ENCODE measurements around the gene GALE.
"Not testable (repeated sequence)": the region's sequence is repeated elsewhere in the genome, so short reads cannot be mapped to it uniquely, and the experiment has no call there.

The GALE gene

DNA sequence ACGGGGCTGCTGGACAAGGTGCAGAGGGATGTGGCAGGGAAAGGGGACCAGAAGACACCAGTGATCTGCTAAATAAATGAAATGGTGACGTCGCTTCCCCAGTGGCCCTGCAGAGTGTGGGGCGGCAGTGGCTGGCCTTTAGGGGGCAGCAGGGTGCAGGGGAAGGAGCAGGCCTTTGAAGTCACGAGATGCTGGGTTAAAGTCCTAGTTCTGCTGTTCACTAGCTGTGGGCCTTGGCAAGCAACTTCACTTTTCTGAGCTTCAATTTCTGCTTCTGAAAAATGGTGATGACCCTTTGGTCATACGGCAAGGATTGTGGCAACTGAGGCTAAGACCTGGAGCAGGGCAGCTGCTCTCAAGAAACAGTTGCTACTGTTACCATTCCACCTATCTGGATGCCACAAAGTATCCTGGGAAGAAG is 9.2 kb upstream of the GALE start:
- DNase-seq (ENCODE audit: low read depth), result peak; percentile 79

DNA sequence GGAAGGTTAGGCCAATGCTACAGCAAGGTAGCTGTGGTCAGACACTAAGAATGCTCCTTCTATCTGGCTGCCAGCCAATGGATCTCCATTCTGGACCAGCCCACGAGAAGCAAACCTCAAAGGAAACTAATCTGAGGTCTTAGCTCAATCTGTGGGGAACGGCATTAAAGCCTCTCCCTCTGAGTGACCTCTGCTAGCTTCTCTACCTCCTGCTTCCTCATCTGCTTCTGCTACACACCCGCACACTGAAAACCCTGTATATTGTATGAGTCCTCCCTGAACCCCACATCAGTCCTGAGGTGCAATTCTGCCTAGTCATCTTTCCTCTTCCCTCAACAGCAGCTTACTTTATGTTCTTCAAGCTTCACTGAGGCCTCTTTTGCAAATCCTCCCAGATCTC is 6.9 kb upstream of the GALE start:
- DNase-seq (ENCODE audit: low read depth), result no peak

DNA sequence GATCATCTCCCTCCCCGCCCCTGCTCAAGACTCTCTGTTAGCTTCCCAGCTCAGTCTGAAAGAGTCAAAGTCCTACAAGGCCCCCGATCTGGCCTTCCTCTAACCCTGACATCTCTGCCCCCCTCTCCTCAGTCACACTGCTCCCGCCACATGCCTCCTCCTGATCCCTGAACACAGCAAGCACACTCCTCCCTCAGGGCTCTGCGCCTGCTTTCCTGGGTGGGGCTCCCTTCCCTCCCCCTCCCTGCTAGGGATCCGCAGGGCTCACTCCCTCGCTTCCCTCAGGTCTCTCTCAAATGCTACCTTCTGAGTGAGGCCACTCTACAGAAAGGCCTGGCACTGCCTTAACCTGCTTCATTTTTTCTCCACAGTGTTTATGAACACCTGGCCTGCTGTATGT is 5.7 kb upstream of the GALE start:
- no peak for DNase-seq (ENCODE audit: low read depth)

DNA sequence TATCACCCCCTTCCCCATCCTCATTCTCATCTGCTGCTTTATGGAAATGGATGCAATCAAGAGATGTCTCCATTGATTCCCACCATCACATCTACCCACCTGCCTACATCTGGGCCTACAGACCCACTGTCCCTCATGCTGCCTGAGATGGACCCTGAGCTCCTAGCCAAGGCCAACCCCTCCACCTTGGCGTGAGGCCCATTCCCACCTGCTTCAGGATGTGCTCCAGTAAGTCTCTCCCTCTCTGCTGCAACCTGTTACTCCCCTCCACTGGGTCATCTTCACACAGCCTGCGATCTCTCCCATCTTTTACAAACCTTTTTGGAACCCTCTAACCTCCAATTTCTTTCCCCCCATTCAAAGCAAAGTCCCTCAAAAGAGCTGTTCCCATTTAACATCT is 4.5 kb upstream of the GALE start:
- no peak for DNase-seq (ENCODE audit: low read depth)

DNA sequence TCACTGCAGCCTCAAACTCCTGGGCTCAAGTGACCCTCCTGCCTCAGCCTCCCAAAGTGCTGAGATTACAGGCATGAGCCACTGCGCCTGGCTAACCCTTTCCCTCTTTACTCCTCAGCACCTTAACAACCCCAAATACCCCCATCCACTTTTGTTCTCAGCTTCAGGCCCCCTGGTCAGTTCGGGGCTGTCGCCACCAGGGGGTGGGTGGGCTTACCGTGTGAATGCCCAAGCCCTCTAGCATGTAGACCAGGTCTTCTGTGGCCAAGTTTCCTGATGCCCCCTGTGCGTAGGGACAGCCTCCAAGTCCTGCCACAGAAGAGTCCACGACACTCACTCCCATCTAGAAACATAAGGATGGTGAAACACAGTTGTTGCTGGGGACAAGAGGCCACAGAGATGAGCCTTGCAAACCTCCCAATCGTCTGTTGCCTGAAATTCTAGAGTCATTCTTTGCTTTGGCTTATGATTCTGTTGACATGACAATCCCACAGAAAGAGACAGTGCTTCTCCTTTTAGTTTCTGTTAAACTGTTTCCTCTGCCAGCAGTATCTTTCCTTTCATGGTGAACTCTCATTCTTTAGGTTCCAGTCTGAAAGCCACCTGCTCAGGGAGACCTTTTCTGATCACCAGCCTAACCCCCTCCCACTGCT is 3.8 kb upstream of the GALE start:
- DNase-seq (ENCODE audit: low read depth), result no peak

DNA sequence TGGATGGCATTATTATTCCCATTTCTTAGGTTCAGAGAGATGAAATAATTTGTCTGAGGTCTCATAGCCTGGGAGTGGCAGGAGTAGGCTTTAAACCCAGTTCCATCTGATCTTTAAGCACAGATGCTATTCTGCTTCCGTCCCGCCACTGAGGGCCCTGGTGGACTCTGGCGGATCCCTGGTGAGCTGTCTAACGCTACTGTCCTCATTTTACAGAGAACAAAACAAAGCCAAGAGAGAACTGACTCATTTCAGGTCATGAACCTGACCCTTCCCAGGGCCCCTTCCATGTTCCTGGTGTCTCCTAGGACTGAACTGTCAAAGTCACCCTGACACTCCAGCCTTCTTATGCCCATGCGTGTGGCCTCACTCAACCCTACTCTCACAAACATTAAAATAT is 3.1 kb upstream of the GALE start:
- no peak for DNase-seq (ENCODE audit: low read depth)

DNA sequence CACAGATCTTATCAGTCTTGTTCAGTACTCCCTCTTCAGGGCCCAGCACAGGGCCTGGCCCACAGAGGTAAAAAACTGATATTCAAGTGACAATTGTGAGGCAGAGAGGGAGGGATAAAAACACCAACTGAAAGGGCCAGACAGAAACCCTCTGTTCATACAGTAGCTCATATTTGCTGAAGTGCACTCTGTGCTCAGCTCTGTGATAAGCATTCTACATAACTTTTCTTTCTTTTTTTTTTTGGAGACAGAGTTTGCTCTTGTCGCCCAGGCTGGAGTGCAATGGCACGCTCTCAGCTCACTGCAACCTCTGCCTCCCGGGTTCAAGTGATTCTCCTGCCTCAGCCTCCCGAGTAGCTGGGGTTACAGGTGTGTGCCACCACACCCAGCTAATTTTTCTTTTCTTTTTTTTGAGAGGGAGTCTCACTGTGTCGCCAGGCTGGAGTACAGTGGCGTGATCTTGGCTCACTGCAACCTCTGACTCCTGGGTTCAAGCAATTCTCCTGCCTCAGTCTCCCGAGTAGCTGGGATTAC is 2.3 kb upstream of the GALE start:
- DNase-seq (ENCODE audit: low read depth), result not testable (repeated sequence)

DNA sequence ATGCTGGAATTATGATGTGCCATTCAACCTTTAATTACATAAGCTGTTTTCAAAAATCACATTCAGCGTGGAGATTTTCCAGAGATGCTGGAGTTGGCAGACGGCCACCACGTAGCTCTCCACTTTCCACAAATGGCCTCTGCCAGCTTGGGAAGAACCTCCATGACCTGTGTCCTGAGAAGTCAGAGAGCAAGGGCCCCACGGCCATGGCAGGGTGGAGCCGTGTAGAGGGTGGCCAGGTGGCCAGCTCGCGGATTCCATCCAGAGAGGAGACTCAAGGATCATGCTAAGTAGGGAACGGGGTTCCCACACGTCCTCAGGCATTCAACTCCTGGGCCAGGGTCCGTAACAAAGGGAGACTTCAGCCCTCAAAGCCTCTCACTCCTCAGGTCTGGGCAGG is 1.3 kb upstream of the GALE start:
- DNase-seq (ENCODE audit: low read depth), result no peak

DNA sequence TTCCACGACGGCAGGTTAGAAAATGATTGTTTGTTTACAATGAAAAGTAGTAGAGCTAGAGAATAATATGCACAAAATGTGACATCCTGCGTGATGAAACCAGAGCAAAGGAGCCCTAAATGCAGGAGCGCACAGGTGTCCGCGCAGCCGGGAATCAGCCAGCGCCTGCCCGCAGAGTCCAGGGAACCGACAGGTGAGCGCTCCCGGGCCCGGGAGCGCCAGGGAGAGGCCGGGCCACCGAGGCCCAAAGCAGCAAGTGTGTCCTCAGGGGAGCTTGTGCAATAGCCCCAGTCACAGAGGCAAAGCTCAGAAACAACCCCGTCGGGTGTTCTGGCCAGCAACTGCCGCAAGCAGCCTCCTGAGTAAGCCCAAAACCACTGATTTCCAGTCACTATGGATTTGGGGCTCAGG is 789 bp upstream of the GALE start:
- no peak for DNase-seq (ENCODE audit: low read depth)

DNA sequence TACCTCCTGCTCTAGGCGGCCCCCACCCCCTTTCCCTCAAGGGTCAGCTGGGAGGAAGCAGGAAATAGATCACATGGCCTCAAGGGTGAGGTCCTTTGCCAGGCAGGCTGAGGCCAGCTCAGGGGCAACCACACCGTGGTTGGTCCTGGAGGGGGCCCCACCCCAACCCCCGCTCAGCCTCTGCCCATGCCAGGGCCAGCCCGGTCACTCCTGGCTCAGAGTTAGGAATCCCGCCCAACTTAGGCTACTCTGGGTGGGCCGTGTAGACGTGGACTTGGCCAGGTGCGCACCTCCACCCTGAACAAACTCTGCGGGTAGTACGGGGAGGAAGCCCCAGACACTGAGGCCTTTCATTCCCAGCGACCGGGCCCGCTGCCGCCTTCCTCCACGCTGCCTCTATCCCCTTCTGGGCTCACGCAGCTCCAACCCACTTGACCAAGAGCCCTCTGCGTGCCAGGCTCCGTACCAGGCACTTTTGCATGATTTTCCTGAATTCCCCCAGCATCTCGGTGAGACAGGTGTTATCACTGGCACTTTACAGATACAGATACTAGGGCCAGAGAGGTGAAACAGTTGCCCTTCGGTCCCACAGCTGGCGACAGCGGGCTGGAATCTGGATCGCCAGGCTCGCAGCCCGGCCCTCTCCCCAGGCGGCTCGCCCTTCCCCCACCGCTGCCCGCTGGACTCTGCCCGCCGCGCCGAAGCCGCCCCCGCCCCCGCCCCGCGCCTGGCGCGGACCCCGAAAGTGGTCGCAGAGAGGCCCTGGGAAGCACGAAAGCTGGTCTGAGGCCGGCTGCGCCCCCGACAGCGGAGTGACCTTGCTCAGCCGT is 769 bp downstream of the GALE start:
- no peak for DNase-seq (ENCODE audit: low read depth)

DNA sequence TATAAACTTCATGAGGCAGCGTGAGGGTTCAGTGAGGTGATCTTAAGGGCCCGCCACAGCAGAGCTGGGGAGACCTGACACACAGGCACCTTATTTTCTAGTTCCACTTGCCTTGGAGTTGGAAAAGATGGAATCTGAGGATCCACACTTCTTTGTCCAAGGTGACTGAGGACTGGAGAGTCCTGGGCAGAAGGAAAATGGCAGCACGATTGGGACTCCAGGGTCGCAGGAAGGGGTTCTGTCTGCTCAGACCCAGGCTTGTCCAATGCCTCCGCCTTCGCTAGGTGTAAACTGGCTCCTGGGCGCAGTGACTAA is 1.3 kb downstream of the GALE start:
- no peak for DNase-seq (ENCODE audit: low read depth)

DNA sequence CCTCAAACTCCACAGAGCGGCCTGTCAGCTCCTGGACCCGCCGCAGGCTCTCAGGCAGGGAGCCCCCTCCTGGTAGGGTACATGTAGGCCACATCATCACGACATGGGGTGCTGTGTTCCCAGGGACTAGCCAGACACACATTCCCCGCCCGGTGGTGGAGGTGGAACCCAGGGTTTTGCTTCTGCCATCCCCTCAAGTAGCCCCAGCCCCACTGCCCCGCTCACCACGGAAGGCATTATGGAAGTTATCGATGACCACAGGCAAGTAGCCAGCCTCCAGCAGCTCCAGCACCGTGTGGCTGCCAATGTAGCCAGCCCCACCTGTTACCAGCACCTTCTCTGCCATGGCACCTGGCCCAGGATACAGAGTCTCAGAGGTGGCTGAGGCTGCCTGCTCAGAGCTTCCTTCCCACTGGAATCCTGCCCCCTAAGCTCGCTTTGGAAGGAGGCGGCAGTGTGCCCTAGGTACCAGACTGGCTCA is 1.9 kb downstream of the GALE start:
- no peak for DNase-seq (ENCODE audit: low read depth)

DNA sequence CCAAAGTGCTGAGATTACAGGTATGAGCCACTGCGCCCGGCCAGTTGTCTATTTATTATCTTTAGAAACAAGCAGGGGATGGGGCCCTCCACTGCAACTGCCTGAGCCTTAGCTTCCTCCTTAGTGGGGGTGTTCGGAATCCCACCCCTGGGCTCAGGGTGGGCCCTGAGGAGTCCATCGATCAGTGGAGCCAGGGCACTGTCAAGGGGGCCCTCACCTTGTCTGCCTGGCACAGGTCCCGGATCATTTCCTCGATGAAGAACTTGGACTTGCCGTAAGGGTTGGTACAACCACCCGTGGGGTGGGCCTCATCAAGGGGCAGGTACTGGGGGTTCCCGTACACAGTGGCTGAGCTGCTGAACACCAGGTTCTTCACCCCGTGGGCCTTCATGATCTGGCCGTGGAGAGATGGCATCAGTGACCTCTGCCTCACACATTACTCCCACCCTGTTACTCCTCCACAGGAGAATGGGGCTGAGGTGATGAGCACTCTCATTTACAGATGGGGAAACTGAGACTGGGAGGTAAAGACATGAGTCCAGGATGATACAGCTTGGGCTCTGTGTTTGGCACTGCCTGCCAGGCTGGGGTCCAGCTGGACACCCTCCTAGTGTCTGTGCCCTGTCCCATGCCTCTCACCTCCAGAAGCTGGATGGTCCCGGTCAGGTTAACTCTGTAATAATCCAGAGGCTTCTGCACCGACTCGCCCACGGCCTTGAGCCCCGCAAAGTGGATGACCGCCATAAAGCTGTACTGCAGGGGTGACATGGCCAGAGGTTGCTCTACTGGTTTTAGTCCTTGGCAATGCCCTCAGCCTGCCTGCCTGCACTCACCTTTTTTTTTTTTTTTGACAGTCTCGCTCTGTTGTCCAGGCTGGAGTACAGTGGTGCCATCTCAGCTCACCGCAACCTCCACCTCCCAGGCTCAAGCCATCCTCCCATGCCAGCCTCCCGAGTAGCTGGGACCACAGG is 2.8 kb downstream of the GALE start:
- DNase-seq (ENCODE audit: low read depth), result no peak

DNA sequence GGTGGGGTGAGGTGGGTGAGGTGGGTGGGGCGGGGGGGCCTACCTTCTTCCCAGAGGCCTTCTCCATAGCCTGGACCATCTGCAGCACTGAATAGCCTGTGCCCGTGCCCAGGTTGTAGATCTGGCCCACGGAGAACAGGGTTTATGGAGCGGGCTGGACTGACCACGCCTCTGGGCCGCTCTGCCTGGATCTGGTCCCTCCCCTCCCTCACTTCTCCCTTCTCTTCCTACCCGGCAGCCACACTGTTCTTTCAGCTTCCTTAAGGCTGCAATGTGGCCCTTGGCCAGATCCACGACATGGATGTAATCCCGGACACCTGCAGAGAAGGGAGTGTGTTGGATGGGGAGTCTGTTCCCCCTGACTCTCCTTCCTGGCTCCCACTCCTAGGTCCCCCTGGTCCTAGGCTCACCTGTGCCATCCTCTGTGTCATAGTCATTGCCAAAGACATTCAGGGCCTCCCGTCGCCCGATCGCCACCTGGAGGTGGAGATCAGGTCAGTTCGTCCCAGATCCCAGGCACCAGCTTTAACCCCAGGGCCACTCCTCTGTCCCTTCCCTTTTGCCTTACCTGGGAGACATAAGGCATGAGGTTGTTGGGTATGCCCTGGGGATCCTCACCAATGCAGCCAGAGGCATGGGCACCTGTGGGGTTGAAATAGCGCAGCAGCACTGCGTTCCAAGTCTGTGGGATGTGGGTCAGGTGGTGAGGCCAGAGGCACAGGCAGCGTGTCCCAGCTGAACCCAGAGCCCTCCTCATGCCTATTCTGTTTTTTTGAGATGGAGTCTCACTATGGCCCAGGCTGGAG is 3.9 kb downstream of the GALE start:
- no peak for DNase-seq (ENCODE audit: low read depth)

DNA sequence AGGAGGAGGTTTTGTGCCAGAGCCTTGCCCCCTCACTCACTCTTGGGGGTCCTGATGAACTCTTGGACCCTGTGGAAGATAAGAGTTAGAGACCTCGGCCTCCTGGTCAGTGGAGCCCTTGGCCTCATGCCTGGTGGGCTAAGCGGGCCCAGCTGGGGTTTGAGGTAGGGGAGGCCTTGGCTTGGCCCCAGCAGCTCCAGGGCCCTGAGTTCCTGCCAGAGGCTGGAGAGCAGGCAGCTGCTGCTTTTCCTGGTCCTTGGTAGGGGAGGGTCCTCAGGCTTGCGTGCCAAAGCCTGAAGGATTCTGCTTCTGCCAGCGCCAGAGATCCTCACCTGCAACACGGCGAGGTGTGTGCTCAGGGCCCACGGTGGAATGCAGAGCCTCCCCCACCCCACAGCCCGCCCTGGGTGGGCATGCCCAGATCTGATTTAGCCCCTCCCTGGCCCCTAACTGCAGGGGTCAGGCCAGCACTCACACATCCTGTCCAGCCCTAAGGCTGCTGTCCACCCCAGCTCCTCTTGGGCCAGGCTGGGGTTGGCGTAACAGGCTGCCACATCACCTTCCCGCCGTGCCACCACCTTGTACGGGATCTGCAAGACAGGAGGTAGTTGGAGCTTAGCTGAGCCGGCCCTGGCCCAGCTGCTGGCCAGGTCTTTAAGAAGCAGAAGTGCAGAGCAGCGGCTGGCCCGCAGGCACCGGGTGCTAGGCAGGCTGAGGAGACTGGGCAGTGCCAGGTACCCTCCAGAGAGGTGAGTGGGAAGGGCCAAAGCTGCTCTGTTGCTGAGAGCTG is 4.7 kb downstream of the GALE start:
- no peak for DNase-seq (ENCODE audit: low read depth)

DNA sequence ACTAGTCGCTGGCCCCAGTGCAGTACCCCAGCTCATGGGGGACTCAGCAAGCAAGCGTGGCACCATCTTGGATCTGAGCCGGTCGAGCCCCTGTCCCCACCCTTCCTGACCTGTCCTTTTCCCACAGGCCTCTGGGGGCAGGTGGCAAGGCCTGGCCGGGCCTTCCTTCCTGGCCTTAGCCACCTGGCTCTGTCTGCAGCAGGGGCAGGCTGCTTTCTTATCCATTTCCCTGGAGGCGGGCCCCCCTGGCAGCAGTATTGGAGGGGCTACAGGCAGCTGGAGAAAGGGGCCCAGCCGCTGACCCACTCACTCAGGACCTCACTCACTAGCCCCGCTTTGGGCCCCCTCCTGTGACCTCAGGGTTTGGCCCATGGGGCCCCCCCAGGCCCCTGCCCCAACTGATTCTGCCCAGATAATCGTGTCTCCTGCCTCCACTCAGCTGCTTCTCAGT is 5.8 kb downstream of the GALE start:
- not testable (repeated sequence) for DNase-seq (ENCODE audit: low read depth)

DNA sequence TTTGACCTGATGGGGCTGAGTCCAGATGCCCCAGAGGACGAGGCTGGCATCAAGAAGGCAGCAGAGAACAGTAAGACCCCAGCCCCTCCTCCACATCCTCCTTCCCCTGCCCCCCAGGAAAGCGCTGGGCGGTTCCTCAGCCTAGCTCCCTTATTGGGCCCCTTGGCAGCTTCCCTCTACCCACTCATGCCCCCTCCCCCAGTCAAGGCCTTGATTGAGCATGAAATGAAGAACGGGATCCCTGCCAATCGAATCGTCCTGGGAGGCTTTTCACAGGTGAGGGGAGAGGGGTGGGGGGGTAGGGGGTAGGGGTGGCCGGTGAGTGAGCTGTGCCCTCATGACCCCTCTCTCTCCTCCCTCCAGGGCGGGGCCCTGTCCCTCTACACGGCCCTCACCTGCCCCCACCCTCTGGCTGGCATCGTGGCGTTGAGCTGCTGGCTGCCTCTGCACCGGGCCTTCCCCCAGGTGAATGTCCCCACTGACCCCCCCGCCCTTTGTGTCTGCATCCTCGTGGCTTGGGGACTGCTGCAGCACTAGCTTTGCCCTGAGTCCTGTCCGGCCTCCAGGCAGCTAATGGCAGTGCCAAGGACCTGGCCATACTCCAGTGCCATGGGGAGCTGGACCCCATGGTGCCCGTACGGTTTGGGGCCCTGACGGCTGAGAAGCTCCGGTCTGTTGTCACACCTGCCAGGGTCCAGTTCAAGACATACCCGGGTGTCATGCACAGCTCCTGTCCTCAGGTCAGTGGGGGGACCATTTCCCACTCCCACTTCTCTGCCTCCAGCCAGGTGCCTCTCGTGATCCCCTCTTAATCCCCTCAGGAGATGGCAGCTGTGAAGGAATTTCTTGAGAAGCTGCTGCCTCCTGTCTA is 6.5 kb downstream of the GALE start:
- no peak for DNase-seq (ENCODE audit: low read depth)

DNA sequence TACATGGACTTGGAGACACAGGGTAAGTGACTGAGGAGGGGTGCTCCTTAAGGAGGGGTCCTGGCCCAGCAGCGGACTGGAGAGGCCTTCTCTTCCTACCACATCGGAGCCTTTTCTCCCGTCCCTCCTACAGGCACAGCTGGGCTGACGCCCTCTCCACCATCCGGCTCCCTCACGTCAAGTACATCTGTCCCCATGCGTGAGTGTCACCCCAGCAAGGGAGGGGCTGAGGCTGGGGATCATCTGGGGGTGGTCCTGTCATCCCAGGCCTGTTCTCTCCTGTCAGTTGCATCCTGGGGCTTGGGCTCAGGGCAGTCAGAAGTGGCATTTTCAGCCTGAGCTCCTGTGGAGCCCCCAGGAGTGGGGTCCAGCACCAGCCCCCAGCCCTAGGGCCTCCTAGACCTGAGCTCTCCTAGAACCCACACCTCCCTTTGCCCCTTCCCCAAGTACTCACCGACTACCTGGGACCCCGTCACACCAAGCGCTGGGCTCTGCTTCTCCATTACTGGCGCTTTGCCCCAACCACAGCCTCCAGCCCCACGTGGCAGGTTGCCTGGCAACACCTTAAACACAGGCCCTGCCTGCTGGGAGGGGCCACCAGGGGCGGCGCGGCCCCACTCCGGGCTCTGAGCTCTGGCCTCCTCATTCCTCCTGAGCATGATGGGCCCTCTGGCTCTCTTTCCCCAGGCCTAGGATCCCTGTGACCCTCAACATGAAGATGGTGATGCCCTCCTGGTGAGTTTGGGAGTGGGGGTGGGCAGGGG is 7.4 kb downstream of the GALE start:
- no peak for DNase-seq (ENCODE audit: low read depth)

Measured in CMK (cell line).